GM12878 (cell line): ENCODE results near the gene SRC. TPM values are rescaled to one million over a fixed set of nuclear protein-coding genes. Genes with fewer than 3 reads are reported as not detected.

Experiments used
- ATAC-seq: fragments of 200-7000 bp; cut with Tn5 transposase; 3 replicates; pipeline ENCODE4 v1.9.1; 2020; ENCODE audit warnings: mild to moderate bottlenecking, moderate library complexity
- BruUV-seq: library from RNA; stranded (reverse); fragments of 400-500 nt; replicated peaks from 2 replicates; lab custom pipeline; 2021; lab: Mats Ljungman, UMichigan
- CTCF ChIA-PET: fragments of 300-600 bp; sonication (Branson Sonifier 250); formaldehyde crosslinking; extraction: SDS; loops from one replicate; lab custom pipeline; 2021; ENCODE audit warnings: inconsistent platforms; lab: Yijun Ruan, JAX
- POLR2A ChIA-PET: fragments of 350-600 bp; formaldehyde crosslinking; extraction: SDS; loops from one replicate; lab custom pipeline; 2021; ENCODE audit warnings: inconsistent platforms; lab: Charles Lee
- RAD21 ChIA-PET: fragments of 300-600 bp; sonication (Branson Sonifier 250); formaldehyde crosslinking; loops from one replicate; lab custom pipeline; 2023; ENCODE audit warnings: antibody characterized with exemption; ENCODE audit not compliant: unreplicated experiment; lab: Charles Lee
- SMC1A ChIA-PET: fragments of 300-600 bp; sonication (Branson Sonifier 250); formaldehyde crosslinking; loops from one replicate; lab custom pipeline; 2023; ENCODE audit not compliant: unreplicated experiment, uncharacterized antibody; lab: Charles Lee
- DNase-seq: peaks from one replicate; pipeline ENCODE4 v3.0.0-alpha.2; 2011; ENCODE audit warnings: low read depth, low spot score
- FAIRE-seq: peaks from 3 replicates; lab custom pipeline; 2011; peaks lifted over from hg19 to GRCh38; lab: Jason Lieb, UNC
- H2AFZ ChIP-seq: 2 replicates; pipeline ENCODE4 v1.6.0; 2011; ENCODE audit warnings: low read depth, low read length, control low read depth; ENCODE audit not compliant: control insufficient read depth
- H3K27ac ChIP-seq: 2 replicates; pipeline ENCODE4 v1.5.1; 2011; ENCODE audit warnings: control low read depth; ENCODE audit not compliant: control insufficient read depth, insufficient read depth
- H3K27me3 ChIP-seq, 2 experiments: replicated peaks in 1 of 2; 2 replicates each; pipeline versions ENCODE4 v1.6.0 to v1.6.1; 2011; ENCODE audit warnings: low read length in 1 of 2; ENCODE audit not compliant: control insufficient read depth in 2 of 2, insufficient read depth in 2 of 2
- H3K36me3 ChIP-seq, 2 experiments: 2 replicates each; pipeline ENCODE4 v1.5.1; 2011; ENCODE audit warnings: low read length in 1 of 2; ENCODE audit not compliant: control insufficient read depth in 2 of 2, insufficient read depth in 2 of 2
- H3K4me1 ChIP-seq: 2 replicates; pipeline ENCODE4 v1.6.1; 2011; ENCODE audit warnings: mild to moderate bottlenecking, low read length, moderate library complexity, mixed read lengths; ENCODE audit not compliant: control insufficient read depth, insufficient read depth
- H3K4me2 ChIP-seq: 2 replicates; pipeline ENCODE4 v1.6.0; 2011; ENCODE audit warnings: control low read depth; ENCODE audit not compliant: control insufficient read depth, insufficient read depth
- H3K4me3 ChIP-seq: fragments of 200-600 bp; sonication (generic); 2 replicates; pipeline ENCODE4 v1.5.1; 2016
- H3K79me2 ChIP-seq: 2 replicates; pipeline ENCODE4 v1.6.0; 2011; ENCODE audit warnings: low read length; ENCODE audit not compliant: control insufficient read depth, insufficient read depth
- H3K9ac ChIP-seq: 2 replicates; pipeline ENCODE4 v1.8.0; 2011; ENCODE audit warnings: low read length, control low read depth, mixed read lengths; ENCODE audit not compliant: control insufficient read depth, insufficient read depth
- H3K9me3 ChIP-seq: replicated peaks from 3 replicates; pipeline ENCODE4 v1.5.1; 2011; ENCODE audit warnings: mild to moderate bottlenecking, low read length; ENCODE audit not compliant: control insufficient read depth, insufficient read depth
- H4K20me1 ChIP-seq: 2 replicates; pipeline ENCODE4 v1.6.0; 2011; ENCODE audit not compliant: control insufficient read depth, insufficient read depth
- CBX5 ChIP-seq: sonication (generic); IDR thresholded peaks from 2 replicates; pipeline ENCODE4 v1.6.1; 2016; ENCODE audit warnings: low read depth, moderate library complexity, mild to moderate bottlenecking, inconsistent platforms
- CEBPB ChIP-seq, 2 experiments: fragments of 150-350 bp in 1 of 2; IDR thresholded peaks; 2 replicates each; pipeline ENCODE4 v1.6.1; 2012 to 2014; ENCODE audit warnings: low read depth in 2 of 2, low read length in 2 of 2, borderline replicate concordance in 1 of 2, inconsistent platforms in 1 of 2
- MYB ChIP-seq: fragments of 150-350 bp; IDR thresholded peaks from 2 replicates; pipeline ENCODE4 v1.6.1; 2014; ENCODE audit warnings: mild to moderate bottlenecking, low read depth, low read length, borderline replicate concordance
- MYC ChIP-seq: IDR thresholded peaks from 2 replicates; pipeline ENCODE4 v1.6.1; 2011; ENCODE audit warnings: mild to moderate bottlenecking, low read length, moderate library complexity, inconsistent platforms; ENCODE audit not compliant: insufficient read depth, insufficient replicate concordance, insufficient read length, severe bottlenecking
- NFYB ChIP-seq: IDR thresholded peaks from 2 replicates; pipeline ENCODE4 v1.6.1; 2011; ENCODE audit warnings: low read depth, mild to moderate bottlenecking, low read length, improper control_type of control experiment, moderate library complexity; ENCODE audit not compliant: insufficient read depth
- POLR2A ChIP-seq: IDR thresholded peaks from 2 replicates; pipeline ENCODE4 v1.6.1; 2011; ENCODE audit warnings: low read depth, mild to moderate bottlenecking, low read length
- TARDBP ChIP-seq: IDR thresholded peaks from 2 replicates; pipeline ENCODE4 v1.6.1; 2016; ENCODE audit warnings: borderline replicate concordance
- ZBTB11 ChIP-seq: fragments of 450-650 bp; formaldehyde crosslinking; IDR thresholded peaks from 2 replicates; pipeline ENCODE4 v1.5.0; 2022; ENCODE audit warnings: mild to moderate bottlenecking, missing genetic modification characterization
- ZBTB33 ChIP-seq: fragments of 450-650 bp; IDR thresholded peaks from 2 replicates; pipeline ENCODE4 v1.6.1; 2017; ENCODE audit warnings: mild to moderate bottlenecking
- WGBS: methylation state at CpG from one replicate; pipeline ENCODE4 v1.1.6; 2016; ENCODE audit warnings: low lambda C conversion rate; ENCODE audit not compliant: insufficient replicate concordance, insufficient coverage; ENCODE audit errors: missing lambda C conversion rate; 5-methylcytosine and 5-hydroxymethylcytosine counted together
- in situ Hi-C: fragments of 300-500 bp; cut with MboI; formaldehyde crosslinking; loops from 9 replicates; pipeline ENCODE4 v1.14.3; 2018; ENCODE audit warnings: mixed read lengths
- intact Hi-C: fragments of 100-400 bp; cut with micrococcal nuclease; formaldehyde crosslinking; loops from one replicate; pipeline ENCODE4 v1.14.2; 2022; ENCODE audit not compliant: unreplicated experiment
- polyA plus RNA-seq, 11 experiments: library from polyadenylated mRNA; depleted of rRNA in 4 of 11; unstranded in 6 of 11; stranded (reverse) in 5 of 11; fragments of >200 nt; fragmentation: Nextera tagmentation in 4 of 11; fragmentation: Illumina TruSeq in 1 of 11; extraction: Ambion mirVana in 4 of 11; extraction: Trizol in 1 of 11; gene quantifications; 1 replicate in 1 of 11; 2 replicates in 10 of 11; pipeline versions ENCODE4 v1.2.1 to v1.2.3, GENCODE V29; 2011 to 2016; ENCODE audit warnings: inconsistent platforms in 2 of 11, missing spikeins in 2 of 11, low read depth in 1 of 11
- total RNA-seq, 4 experiments: library from RNA; depleted of rRNA in 3 of 4; stranded (reverse); fragments of >200 nt in 3 of 4; fragmentation: Illumina TruSeq in 1 of 4; extraction: Trizol in 1 of 4; gene quantifications; 2 replicates each; pipeline versions ENCODE4 v1.2.1 to v1.2.3, GENCODE V29; 2013 to 2021
- TF ChIP-seq, protein P1 (sequence below): IDR thresholded peaks from 2 replicates; pipeline ENCODE4 v1.6.1; 2011; ENCODE audit warnings: mild to moderate bottlenecking, low read depth, low read length, moderate library complexity; ENCODE audit not compliant: insufficient replicate concordance
- TF ChIP-seq, protein P2 (sequence below): fragments of 450-650 bp; IDR thresholded peaks from 2 replicates; pipeline ENCODE4 v1.6.1; 2017; ENCODE audit warnings: borderline replicate concordance

Gene SRC
- total and polyA plus RNA-seq, 10 of the 15 experiments (the other 5 are each of a cell fraction or from before 2014, with no cell fraction given) = 0.60 to 71.3 (median 27.2) TPM

DNA sequence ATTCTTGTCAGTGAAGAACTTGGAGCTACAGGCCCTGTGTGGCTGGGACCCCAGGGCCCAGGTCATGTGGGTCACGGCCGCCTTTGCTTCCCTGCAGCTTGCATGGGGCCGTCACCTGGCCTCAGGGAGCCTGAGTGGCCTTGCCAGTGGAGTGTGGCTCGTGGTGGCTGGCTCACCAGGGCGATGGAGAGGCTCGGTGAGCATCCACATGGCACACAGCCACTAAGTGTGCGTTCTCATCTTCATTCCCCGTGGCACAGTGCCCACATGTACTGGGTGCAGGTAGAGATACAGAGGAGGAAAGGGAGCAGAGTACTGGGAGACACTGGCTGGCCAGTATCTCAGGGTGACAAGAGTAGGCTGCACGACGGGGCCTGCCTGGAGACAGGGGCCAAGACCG, 35.0 kb upstream of the SRC start (continued):
- no peak for TF ChIP-seq ZBTB11 (CRISPR knock-in tag)
- TF ChIP-seq ZBTB33 = no peak

DNA sequence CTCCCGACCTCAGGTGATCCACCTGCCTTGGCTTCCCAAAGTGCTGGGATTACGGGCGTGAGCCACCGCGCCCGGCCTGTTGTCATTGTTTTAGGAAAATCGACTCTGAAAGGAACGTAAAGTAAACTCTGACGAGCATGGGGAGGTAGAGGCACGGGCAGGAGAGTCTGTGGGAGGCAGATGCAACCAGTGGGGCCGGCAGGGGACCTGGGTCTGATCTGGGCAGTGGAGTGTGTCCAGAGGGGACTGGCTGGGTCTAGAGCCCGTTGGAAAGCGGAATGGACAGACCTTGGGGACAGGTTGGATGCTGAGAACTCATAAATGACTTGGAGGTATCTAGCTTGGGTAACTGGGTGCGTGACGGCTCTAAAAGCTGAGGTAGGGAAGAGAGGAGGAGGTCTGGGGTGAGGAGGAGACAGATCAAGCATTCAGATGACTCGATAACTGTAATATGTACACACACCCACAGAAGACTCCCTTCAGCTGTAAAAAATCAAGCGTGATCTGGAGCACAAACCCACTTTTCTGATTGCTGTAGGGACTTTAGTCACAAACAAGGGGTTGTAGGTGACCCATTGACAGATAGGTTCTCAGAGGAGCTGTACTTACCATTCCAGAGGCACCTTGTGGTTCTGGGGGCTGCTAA, 34.1 kb upstream of the SRC start:
- Histone ChIP-seq H4K20me1 (no peaks in the 10 kb centered on the region), H3K9me3 (no peaks in the 10 kb centered on the region), H3K9ac (no peak overlapping the region), H3K79me2 (peaks cover 49% of the 10 kb centered on the region), H2AFZ (no peak overlapping the region), H3K27me3 (no peaks in the 10 kb centered on the region), H3K36me3 (peaks cover 24 to 41% of the 10 kb centered on the region in 2 experiments), H3K4me3 (no peak overlapping the region), H3K27ac (no peak overlapping the region), H3K4me1 (peaks cover 59% of the 10 kb centered on the region), H3K4me2 (no peak overlapping the region)
- ChIA-PET CTCF (no interaction called here), RAD21 (interaction anchor here (1.4 kb wide), 1 partner anchor 23 kb away, joined by 3 read pairs; the partner anchor contains the start of gene MANBAL), SMC1A (interaction anchor here (1.0 to 2.5 kb wide), 3 partner anchors 19 to 22 kb away, joined by 3 to 9 read pairs (median 7); partner anchors contain the start of gene MANBAL), POLR2A (interaction anchor here (0.6 kb wide), 1 partner anchor 34 kb away, joined by 3 read pairs; the partner anchor contains the start of gene SRC)
- DNase-seq (no peak), FAIRE-seq (no peak), ATAC-seq (no peak)
- in situ Hi-C loops (loop anchor here (5.0 kb wide), 1 partner anchor 50 kb away; no protein-coding TSS in a partner anchor), intact Hi-C loops (no loop called here)
- WGBS = 91% methylated on average over 17 of the region's 17 CpGs
- no TSS peak for BruUV-seq
- TF ChIP-seq TARDBP (no peak), CBX5 (no peak), MYB (no peak), NFYB (no peak), CEBPB (IDR thresholded peaks at IDR 0.05; ENCODE audit: borderline replicate concordance in 1 of 2, low read depth in 2 of 2, low read length in 2 of 2) (no peak), MYC (no peak), POLR2A (no peak)
- TF ChIP-seq, protein P1, sequence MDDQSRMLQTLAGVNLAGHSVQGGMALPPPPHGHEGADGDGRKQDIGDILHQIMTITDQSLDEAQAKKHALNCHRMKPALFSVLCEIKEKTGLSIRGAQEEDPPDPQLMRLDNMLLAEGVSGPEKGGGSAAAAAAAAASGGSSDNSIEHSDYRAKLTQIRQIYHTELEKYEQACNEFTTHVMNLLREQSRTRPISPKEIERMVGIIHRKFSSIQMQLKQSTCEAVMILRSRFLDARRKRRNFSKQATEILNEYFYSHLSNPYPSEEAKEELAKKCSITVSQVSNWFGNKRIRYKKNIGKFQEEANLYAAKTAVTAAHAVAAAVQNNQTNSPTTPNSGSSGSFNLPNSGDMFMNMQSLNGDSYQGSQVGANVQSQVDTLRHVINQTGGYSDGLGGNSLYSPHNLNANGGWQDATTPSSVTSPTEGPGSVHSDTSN = no peak
- TF ChIP-seq, protein P2, sequence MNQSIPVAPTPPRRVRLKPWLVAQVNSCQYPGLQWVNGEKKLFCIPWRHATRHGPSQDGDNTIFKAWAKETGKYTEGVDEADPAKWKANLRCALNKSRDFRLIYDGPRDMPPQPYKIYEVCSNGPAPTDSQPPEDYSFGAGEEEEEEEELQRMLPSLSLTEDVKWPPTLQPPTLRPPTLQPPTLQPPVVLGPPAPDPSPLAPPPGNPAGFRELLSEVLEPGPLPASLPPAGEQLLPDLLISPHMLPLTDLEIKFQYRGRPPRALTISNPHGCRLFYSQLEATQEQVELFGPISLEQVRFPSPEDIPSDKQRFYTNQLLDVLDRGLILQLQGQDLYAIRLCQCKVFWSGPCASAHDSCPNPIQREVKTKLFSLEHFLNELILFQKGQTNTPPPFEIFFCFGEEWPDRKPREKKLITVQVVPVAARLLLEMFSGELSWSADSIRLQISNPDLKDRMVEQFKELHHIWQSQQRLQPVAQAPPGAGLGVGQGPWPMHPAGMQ = no peak
